H9 (cell line): ENCODE measurements around the gene AP3S2. TPM values are rescaled to one million over a fixed set of nuclear protein-coding genes. Genes with fewer than 3 reads are reported as not detected.

Experiments used
- DNase-seq: peaks from one replicate; pipeline ENCODE4 v3.0.0-alpha.2; 2017
- H2AFZ ChIP-seq: one replicate; pipeline ENCODE4 v1.6.1; 2013; ENCODE audit warnings: mild to moderate bottlenecking, low read length, control low read depth, moderate library complexity
- H2AK5ac ChIP-seq: 2 replicates; pipeline ENCODE4 v1.6.1; 2013; ENCODE audit warnings: low read length, control low read depth, mixed read lengths; ENCODE audit not compliant: insufficient read length
- H2BK120ac ChIP-seq: one replicate; pipeline ENCODE4 v1.6.1; 2013; ENCODE audit warnings: low read depth, mild to moderate bottlenecking, low read length, control low read depth, inconsistent platforms; ENCODE audit not compliant: poor library complexity, severe bottlenecking
- H2BK12ac ChIP-seq: 2 replicates; pipeline ENCODE4 v1.6.1; 2013; ENCODE audit warnings: low read length, control low read depth, mixed read lengths, low read depth; ENCODE audit not compliant: insufficient read length
- H2BK15ac ChIP-seq: 2 replicates; pipeline ENCODE4 v1.6.1; 2013; ENCODE audit warnings: low read depth, low read length, control low read depth
- H2BK20ac ChIP-seq: one replicate; pipeline ENCODE4 v1.6.1; 2013; ENCODE audit warnings: low read depth, mild to moderate bottlenecking, low read length, control low read depth, inconsistent platforms; ENCODE audit not compliant: poor library complexity, severe bottlenecking
- H2BK5ac ChIP-seq: 2 replicates; pipeline ENCODE4 v1.6.1; 2013; ENCODE audit warnings: low read length, control low read depth, mixed read lengths; ENCODE audit not compliant: insufficient read length
- H3K14ac ChIP-seq: 2 replicates; pipeline ENCODE4 v1.6.1; 2013; ENCODE audit warnings: low read length, control low read depth; ENCODE audit not compliant: insufficient read depth
- H3K18ac ChIP-seq: 2 replicates; pipeline ENCODE4 v1.6.1; 2013; ENCODE audit warnings: low read depth, mild to moderate bottlenecking, mixed read lengths, low read length, control low read depth; ENCODE audit not compliant: insufficient read length
- H3K23ac ChIP-seq: 2 replicates; pipeline ENCODE4 v1.6.1; 2013; ENCODE audit warnings: low read length, control low read depth, mixed read lengths, low read depth; ENCODE audit not compliant: insufficient read length
- H3K23me2 ChIP-seq: 2 replicates; pipeline ENCODE4 v1.6.1; 2013; ENCODE audit warnings: low read depth, mild to moderate bottlenecking, mixed read lengths, low read length, control low read depth; ENCODE audit not compliant: insufficient read length, poor library complexity, severe bottlenecking
- H3K27ac ChIP-seq: 2 replicates; pipeline ENCODE4 v1.5.1; 2013; ENCODE audit warnings: low read length, control low read depth, mixed read lengths, low read depth; ENCODE audit not compliant: insufficient read length
- H3K27me3 ChIP-seq: 2 replicates; pipeline ENCODE4 v1.6.1; 2013; ENCODE audit warnings: low read length, control low read depth, inconsistent platforms; ENCODE audit not compliant: insufficient read depth
- H3K4ac ChIP-seq: 2 replicates; pipeline ENCODE4 v1.6.1; 2013; ENCODE audit warnings: low read depth, mild to moderate bottlenecking, control low read depth, inconsistent platforms, low read length, moderate library complexity
- H3K4me1 ChIP-seq: 2 replicates; pipeline ENCODE4 v1.6.1; 2013; ENCODE audit warnings: low read length, control low read depth, inconsistent platforms; ENCODE audit not compliant: insufficient read depth
- H3K4me2 ChIP-seq: 2 replicates; pipeline ENCODE4 v1.6.1; 2013; ENCODE audit warnings: low read length, control low read depth, mixed read lengths; ENCODE audit not compliant: insufficient read length, insufficient read depth
- H3K56ac ChIP-seq: 2 replicates; pipeline ENCODE4 v1.6.1; 2013; ENCODE audit warnings: low read depth, mild to moderate bottlenecking, mixed read lengths, low read length, control low read depth; ENCODE audit not compliant: insufficient read length
- H3K79me1 ChIP-seq: 2 replicates; pipeline ENCODE4 v1.6.1; 2013; ENCODE audit warnings: low read depth, mild to moderate bottlenecking, moderate library complexity, low read length, control low read depth, inconsistent platforms; ENCODE audit not compliant: insufficient read depth, poor library complexity, severe bottlenecking
- H3K79me2 ChIP-seq: 2 replicates; pipeline ENCODE4 v1.6.1; 2013; ENCODE audit warnings: low read length, control low read depth, inconsistent platforms; ENCODE audit not compliant: insufficient read depth
- H3K9ac ChIP-seq: 2 replicates; pipeline ENCODE4 v1.6.1; 2013; ENCODE audit warnings: low read length, control low read depth, mixed read lengths; ENCODE audit not compliant: insufficient read length; ENCODE audit errors: extremely low read depth
- H3K9me3 ChIP-seq: one replicate; pipeline ENCODE4 v1.6.1; 2013; ENCODE audit warnings: low read depth, low read length, inconsistent platforms; ENCODE audit not compliant: control insufficient read depth
- H3T11ph ChIP-seq: one replicate; pipeline ENCODE4 v1.6.1; 2013; ENCODE audit warnings: mild to moderate bottlenecking, low read length, control low read depth, inconsistent platforms
- H4K20me1 ChIP-seq: one replicate; pipeline ENCODE4 v1.6.1; 2013; ENCODE audit not compliant: control insufficient read depth, insufficient read length, insufficient read depth
- H4K5ac ChIP-seq: 2 replicates; pipeline ENCODE4 v1.6.1; 2013; ENCODE audit warnings: low read depth, mild to moderate bottlenecking, mixed read lengths, low read length, control low read depth; ENCODE audit not compliant: insufficient read length
- H4K8ac ChIP-seq: replicated peaks from 2 replicates; pipeline ENCODE4 v1.6.1; 2013; ENCODE audit warnings: low read length, control low read depth, mixed read lengths, low read depth; ENCODE audit not compliant: insufficient read length
- H4K91ac ChIP-seq: 2 replicates; pipeline ENCODE4 v1.6.1; 2013; ENCODE audit warnings: low read depth, mild to moderate bottlenecking, moderate library complexity, mixed read lengths, low read length, control low read depth; ENCODE audit not compliant: insufficient read length
- H3K27ac Mint-ChIP-seq, 3 experiments: 2 replicates in 2 of 3; 3 replicates in 1 of 3; pipeline ENCODE4 v1.8.0; 2020 to 2021; ENCODE audit warnings: mixed read lengths in 3 of 3, mild to moderate bottlenecking in 1 of 3, moderate library complexity in 1 of 3
- H3K27me3 Mint-ChIP-seq: 2 replicates; pipeline ENCODE4 v1.8.0; 2021; ENCODE audit warnings: low read depth, mild to moderate bottlenecking, moderate library complexity, mixed read lengths
- H3K36me3 Mint-ChIP-seq, 3 experiments: 2 replicates in 2 of 3; 3 replicates in 1 of 3; pipeline ENCODE4 v1.8.0; 2020 to 2021; ENCODE audit warnings: low read depth in 3 of 3, mixed read lengths in 3 of 3; ENCODE audit not compliant: insufficient read depth in 1 of 3
- H3K4me1 Mint-ChIP-seq, 2 experiments: 2 replicates each; pipeline ENCODE4 v1.8.0; 2020; ENCODE audit warnings: mixed read lengths in 2 of 2
- H3K4me3 Mint-ChIP-seq, 2 experiments: 2 replicates in 1 of 2; 3 replicates in 1 of 2; pipeline ENCODE4 v1.8.0; 2020 to 2021; ENCODE audit warnings: mild to moderate bottlenecking in 2 of 2, mixed read lengths in 2 of 2, moderate library complexity in 1 of 2
- H3K9me3 Mint-ChIP-seq, 2 experiments: 2 replicates in 1 of 2; 3 replicates in 1 of 2; pipeline ENCODE4 v1.8.0; 2020; ENCODE audit warnings: mild to moderate bottlenecking in 2 of 2, mixed read lengths in 2 of 2, moderate library complexity in 1 of 2
- WGBS: extraction: QIAGEN DNeasy Blood & Tissue Kit; methylation state at CpG from one replicate; pipeline ENCODE4 v1.1.7; 2013; ENCODE audit warnings: missing lambda C conversion rate, low lambda C conversion rate, mixed read lengths; ENCODE audit not compliant: insufficient read length; ENCODE audit errors: extremely low coverage; 5-methylcytosine and 5-hydroxymethylcytosine counted together
- total RNA-seq: library from RNA; stranded (reverse); gene quantifications from 2 replicates; pipeline ENCODE4 v1.2.1, GENCODE V29; 2021
- TF ChIP-seq, protein P1 (sequence below): fragments of 200-600 bp; sonication (generic); conservative IDR thresholded peaks from 3 replicates; pipeline ENCODE4 v1.8.0; 2021; ENCODE audit warnings: antibody characterized with exemption, mild to moderate bottlenecking

The AP3S2 gene
- total RNA-seq, 1 experiment from 2014 or later, result 33.9 TPM

DNA sequence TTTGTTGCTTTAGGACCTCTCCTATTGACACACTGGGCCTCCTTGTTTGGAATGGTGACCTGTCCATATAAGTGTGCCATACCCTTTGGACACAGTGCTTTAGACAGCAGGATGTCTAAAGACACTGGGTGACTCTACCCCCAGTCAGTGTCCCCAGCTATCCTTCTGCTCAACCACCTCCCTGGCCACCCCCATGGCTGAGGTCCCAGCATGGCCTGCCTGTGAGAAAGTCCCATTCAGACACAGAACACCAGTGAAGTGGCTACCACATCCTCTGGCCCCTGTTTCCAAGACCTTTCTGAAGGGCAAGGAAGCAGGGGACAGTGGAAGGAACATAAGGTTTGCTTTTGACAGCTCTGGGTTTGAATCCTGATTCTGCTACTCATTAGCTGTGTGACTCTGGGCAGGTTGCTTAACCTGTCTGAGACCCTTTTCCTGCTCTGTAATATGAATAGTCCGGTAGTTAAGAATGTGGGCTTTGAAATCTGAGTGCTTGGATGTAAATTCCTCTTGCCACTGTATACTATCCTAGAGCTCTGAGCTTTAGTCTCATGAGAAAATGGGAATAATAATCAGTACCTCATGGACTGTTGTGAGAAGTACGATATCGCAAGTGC is 6.3 kb upstream of the AP3S2 start:
- no peak overlapping the region for H2AFZ ChIP-seq
- WGBS, result no CpG with 5 or more reads among the region's 3 CpGs
- no peaks in the 10 kb centered on the region for H3K9me3 Mint-ChIP-seq
- H3K14ac ChIP-seq, result no peak overlapping the region
- H3K4me1 Mint-ChIP-seq, result peaks cover 6% of the 10 kb centered on the region in 2 experiments
- H3K27me3 ChIP-seq, result no peaks in the 10 kb centered on the region
- H4K91ac ChIP-seq, result no peak overlapping the region
- H3K4ac ChIP-seq, result no peak overlapping the region
- H2AK5ac ChIP-seq, result no peak overlapping the region
- H3K9ac ChIP-seq, result no peak overlapping the region
- peak overlapping the region in 1 of 3 experiments; percentile 5; a peak in 2 of 7 replicates for H3K27ac Mint-ChIP-seq
- no peak overlapping the region for H3K56ac ChIP-seq
- H3T11ph ChIP-seq, result no peak overlapping the region
- H4K8ac ChIP-seq, result no peak overlapping the region
- no peak overlapping the region for H2BK12ac ChIP-seq
- no peaks in the 10 kb centered on the region for H3K79me1 ChIP-seq
- H3K4me2 ChIP-seq, result no peak overlapping the region
- H4K5ac ChIP-seq, result no peak overlapping the region
- no peak for DNase-seq
- no peaks in the 10 kb centered on the region for H3K79me2 ChIP-seq
- H3K36me3 Mint-ChIP-seq, result peaks cover 0 to 5% (median 0%) of the 10 kb centered on the region in 3 experiments; a peak in 2 of 7 replicates
- no peaks in the 10 kb centered on the region for H4K20me1 ChIP-seq
- H3K18ac ChIP-seq, result no peak overlapping the region
- no peak overlapping the region for H3K27ac ChIP-seq
- H3K4me3 Mint-ChIP-seq, result no peak overlapping the region
- TF ChIP-seq, protein P1, sequence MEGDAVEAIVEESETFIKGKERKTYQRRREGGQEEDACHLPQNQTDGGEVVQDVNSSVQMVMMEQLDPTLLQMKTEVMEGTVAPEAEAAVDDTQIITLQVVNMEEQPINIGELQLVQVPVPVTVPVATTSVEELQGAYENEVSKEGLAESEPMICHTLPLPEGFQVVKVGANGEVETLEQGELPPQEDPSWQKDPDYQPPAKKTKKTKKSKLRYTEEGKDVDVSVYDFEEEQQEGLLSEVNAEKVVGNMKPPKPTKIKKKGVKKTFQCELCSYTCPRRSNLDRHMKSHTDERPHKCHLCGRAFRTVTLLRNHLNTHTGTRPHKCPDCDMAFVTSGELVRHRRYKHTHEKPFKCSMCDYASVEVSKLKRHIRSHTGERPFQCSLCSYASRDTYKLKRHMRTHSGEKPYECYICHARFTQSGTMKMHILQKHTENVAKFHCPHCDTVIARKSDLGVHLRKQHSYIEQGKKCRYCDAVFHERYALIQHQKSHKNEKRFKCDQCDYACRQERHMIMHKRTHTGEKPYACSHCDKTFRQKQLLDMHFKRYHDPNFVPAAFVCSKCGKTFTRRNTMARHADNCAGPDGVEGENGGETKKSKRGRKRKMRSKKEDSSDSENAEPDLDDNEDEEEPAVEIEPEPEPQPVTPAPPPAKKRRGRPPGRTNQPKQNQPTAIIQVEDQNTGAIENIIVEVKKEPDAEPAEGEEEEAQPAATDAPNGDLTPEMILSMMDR, result no peak
- no peaks in the 10 kb centered on the region for H3K4me1 ChIP-seq
- no peak overlapping the region for H3K23ac ChIP-seq
- H3K23me2 ChIP-seq, result no peaks in the 10 kb centered on the region
- H2BK120ac ChIP-seq, result no peak overlapping the region
- H2BK5ac ChIP-seq, result no peak overlapping the region
- H2BK15ac ChIP-seq, result no peak overlapping the region
- no peak overlapping the region for H2BK20ac ChIP-seq
- no peaks in the 10 kb centered on the region for H3K27me3 Mint-ChIP-seq
- no peaks in the 10 kb centered on the region for H3K9me3 ChIP-seq
